Pancreas (tissue), 10 donors: ENCODE measurements around the gene MSI2. TPM values are rescaled to one million over a fixed set of nuclear protein-coding genes. Genes with fewer than 3 reads are reported as not detected.

Source experiments
- ATAC-seq, 4 donors: fragments of 200-7000 bp; cut with Tn5 transposase; one replicate each; pipeline versions ENCODE4 v1.8.0 to v1.9.1; 2020; ENCODE audit warnings: mild to moderate bottlenecking in 4 of 4, moderate library complexity in 4 of 4
- DNase-seq, 6 donors: peaks; one replicate each; pipeline ENCODE4 v3.0.0-alpha.2; 2020
- FAIRE-seq: peaks from 2 replicates; lab custom pipeline; 2012; peaks lifted over from hg19 to GRCh38; lab: Jason Lieb, UNC
- H3K27ac ChIP-seq, 4 donors: fragments of 200-600 bp; sonication (generic); 1 replicate in 3 of 4; 2 replicates in 1 of 4; pipeline versions ENCODE4 v1.5.0 to v1.8.0; 2020
- H3K27me3 ChIP-seq, 4 donors: fragments of 200-600 bp; one replicate each; pipeline ENCODE4 v1.8.0; 2021
- H3K36me3 ChIP-seq, 3 donors: fragments of 200-600 bp; sonication (generic) in 1 of 3; one replicate each; pipeline versions ENCODE4 v1.5.0 to v1.8.0; 2020 to 2021
- H3K4me1 ChIP-seq, 3 donors: fragments of 200-600 bp; one replicate each; pipeline ENCODE4 v1.8.0; 2021
- H3K4me3 ChIP-seq, 4 donors: fragments of 200-600 bp; sonication (generic) in 2 of 4; one replicate each; pipeline versions ENCODE4 v1.5.0 to v1.8.0; 2020 to 2021
- H3K9me3 ChIP-seq, 4 donors: fragments of 200-600 bp; one replicate each; pipeline ENCODE4 v1.8.0; 2021
- WGBS, 2 donors: extraction: QIAGEN DNeasy Blood & Tissue Kit; methylation state at CpG; one replicate each; pipeline ENCODE4 v1.1.7; 2013; 5-methylcytosine and 5-hydroxymethylcytosine counted together
- intact Hi-C, 3 donors: fragments of 100-400 bp; cut with DNase I; formaldehyde crosslinking; loops; one replicate each; pipeline versions ENCODE4 v1.11.1 to v1.14.2; 2022
- polyA plus RNA-seq, 2 donors: library from polyadenylated mRNA; stranded (reverse); fragments of 200-250 nt; gene quantifications; one replicate each; pipeline ENCODE4 v1.2.3, GENCODE V29; 2013
- total RNA-seq, 6 donors: library from RNA; stranded (reverse); fragmentation: NEBNext Ultra II Directional in 4 of 6; extraction: Animal tissue kit (Norgen Biotek cat#: 25700) in 4 of 6; gene quantifications; one replicate each; pipeline versions ENCODE4 v1.2.1 to v1.2.4, GENCODE V29; 2021 to 2023
- TF ChIP-seq, protein P1 (sequence below), 4 donors: fragments of 200-600 bp; sonication (generic) in 3 of 4; IDR thresholded peaks; one replicate each; pipeline versions ENCODE4 v1.5.0 to v1.8.0; 2021; ENCODE audit warnings: antibody characterized with exemption in 4 of 4
- donor health status: healthy with polysubstance abuse.
- donor health status: DM: no; HTN: no; CAD: no; lungs with moderate emphysema.
- donor health status: DM: no; HTN: no; CAD: no.
- donor health status: control.
- donor health status: control.
- donor health status: Bipolar disorder and iron deficiency.
- donor health status: DM: yes; HTN: yes; CAD: no.
- donor health status: DM: no; HTN: no; CAD: no.
- donor health status: DM: no; HTN: no; CAD: no.
- donor health status: DM: yes; HTN: yes; CAD: no.

Gene MSI2
- total and polyA plus RNA-seq, 8 donors, result 10.4 to 48.9 (median 30.1) TPM

DNA sequence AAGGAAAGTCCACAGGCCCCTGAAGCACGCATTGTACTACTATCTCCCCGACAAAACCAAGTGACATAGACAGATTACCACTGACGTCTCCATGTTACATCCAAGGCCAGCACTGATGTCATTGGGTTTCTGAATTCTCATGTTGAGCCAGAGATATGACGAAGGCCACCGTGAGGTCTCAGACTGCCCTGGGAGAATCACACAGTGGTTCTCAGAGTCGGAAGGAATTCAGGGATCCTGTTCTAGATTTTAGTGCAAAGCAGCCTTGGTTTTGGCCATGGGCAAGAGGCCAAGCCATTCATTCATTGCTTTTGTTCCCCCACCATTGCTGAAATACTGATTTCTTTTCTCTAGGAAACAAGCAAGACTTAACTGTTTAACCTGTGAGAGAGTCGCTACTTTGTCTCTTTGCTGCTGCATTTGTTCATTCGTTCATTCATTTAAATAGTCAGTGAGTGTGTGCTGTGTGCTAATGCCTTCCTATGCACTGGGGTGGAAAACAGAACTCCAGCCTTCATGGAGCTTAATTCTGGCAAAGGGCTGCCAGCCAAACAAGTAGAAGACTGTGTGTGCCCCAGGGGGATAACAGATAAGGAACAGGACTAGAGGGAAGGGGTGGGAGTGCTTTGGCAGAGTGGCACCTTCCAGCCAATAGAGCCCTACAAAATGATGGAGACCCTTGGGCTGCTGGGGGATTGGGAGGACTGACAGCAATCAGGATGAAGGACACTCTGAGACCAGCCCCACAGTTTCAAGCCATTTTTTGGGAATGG lies 222.3 kb downstream of the MSI2 start:
- intact Hi-C loops, result no loop called here
- 50 to 56% methylated on average over 8 of the region's 8 CpGs for WGBS, 2 donors
- DNase-seq (peak in 1 of 6 donors; percentile 7), ATAC-seq (peak in 3 of 4 donors; percentile 31 to 55 (median 51)), FAIRE-seq (no peak)
- Histone ChIP-seq H3K4me3 (no peak overlapping the region), H3K4me1 (no peaks in the 10 kb centered on the region), H3K27ac (no peak overlapping the region), H3K27me3 (no peaks in the 10 kb centered on the region), H3K9me3 (no peaks in the 10 kb centered on the region), H3K36me3 (no peaks in the 10 kb centered on the region)
- TF ChIP-seq, protein P1, sequence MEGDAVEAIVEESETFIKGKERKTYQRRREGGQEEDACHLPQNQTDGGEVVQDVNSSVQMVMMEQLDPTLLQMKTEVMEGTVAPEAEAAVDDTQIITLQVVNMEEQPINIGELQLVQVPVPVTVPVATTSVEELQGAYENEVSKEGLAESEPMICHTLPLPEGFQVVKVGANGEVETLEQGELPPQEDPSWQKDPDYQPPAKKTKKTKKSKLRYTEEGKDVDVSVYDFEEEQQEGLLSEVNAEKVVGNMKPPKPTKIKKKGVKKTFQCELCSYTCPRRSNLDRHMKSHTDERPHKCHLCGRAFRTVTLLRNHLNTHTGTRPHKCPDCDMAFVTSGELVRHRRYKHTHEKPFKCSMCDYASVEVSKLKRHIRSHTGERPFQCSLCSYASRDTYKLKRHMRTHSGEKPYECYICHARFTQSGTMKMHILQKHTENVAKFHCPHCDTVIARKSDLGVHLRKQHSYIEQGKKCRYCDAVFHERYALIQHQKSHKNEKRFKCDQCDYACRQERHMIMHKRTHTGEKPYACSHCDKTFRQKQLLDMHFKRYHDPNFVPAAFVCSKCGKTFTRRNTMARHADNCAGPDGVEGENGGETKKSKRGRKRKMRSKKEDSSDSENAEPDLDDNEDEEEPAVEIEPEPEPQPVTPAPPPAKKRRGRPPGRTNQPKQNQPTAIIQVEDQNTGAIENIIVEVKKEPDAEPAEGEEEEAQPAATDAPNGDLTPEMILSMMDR (IDR thresholded peaks at IDR 0.05), result no peak

DNA sequence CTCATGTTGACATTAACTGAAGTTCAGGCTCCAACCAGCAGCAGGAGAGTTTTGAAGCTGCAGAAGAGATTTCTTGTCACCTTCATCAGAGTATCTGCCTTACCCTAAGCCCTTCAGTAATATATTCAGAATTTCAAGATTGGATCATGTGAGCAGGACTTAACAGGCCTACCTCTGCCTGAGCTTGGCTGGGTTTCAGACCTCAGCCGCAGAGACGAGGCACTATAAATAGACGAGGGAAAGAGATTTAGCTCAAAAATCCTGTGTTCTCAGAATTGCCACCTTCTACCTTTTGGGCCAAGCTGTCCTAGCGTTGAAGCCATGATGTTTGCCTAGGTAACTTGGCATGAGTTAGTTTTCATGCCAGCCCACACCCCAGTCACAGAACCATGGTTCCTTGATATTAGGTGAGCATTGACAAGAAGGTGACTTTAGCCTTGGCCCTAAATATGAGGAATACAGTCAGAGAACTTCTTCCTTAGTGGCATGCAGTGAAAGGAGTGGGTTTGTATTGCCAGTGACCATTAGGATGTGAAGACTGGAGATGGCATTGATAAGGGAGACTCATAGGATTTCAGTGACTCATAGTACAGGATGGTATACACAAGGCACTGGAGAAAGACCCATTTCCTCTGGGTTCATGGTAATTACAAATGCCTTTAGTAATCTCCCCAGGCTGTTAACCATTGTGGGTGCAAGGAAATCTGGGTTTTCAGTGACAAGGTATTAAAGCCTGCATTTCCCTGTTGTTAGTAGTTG lies 224.3 kb downstream of the MSI2 start:
- TF ChIP-seq, protein P1 (IDR thresholded peaks at IDR 0.05), result no peak
- DNase-seq, result no peak
- intact Hi-C loops, result no loop called here
- 82 to 83% methylated on average over 4 of the region's 4 CpGs for WGBS, 2 donors
- no peaks in the 10 kb centered on the region for H3K36me3 ChIP-seq
- H3K9me3 ChIP-seq, result no peaks in the 10 kb centered on the region
- H3K4me3 ChIP-seq, result no peak overlapping the region
- no peak for ATAC-seq
- H3K27ac ChIP-seq, result no peak overlapping the region
- no peaks in the 10 kb centered on the region for H3K4me1 ChIP-seq
- no peak for FAIRE-seq
- no peaks in the 10 kb centered on the region for H3K27me3 ChIP-seq

DNA sequence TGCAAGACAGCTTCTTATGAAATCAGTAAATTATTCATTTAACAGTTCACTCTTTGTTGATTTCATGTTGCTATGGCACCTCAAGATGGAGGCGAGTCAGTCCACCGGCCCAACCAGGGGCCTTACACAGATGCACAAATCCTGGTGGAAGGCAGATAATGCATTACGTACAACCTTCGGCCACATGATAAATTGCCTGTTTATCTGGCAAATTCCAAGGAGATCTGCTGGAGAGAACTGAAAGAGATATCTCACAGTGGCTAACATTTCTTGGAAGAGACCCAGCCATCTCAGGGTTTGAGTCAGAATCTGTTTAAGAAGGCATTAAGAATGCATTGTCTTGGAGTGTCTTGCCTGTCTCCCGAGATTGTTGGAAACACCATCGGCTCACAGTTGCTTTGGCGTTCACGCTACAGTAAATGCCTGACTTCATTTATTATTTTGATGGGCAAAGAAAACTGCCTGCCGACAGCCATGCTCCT lies 225.6 kb downstream of the MSI2 start:
- H3K27ac ChIP-seq, result no peak overlapping the region
- FAIRE-seq, result no peak
- H3K4me3 ChIP-seq, result no peak overlapping the region
- ATAC-seq, result peak in 2 of 4 donors; percentile 17 to 21
- no peaks in the 10 kb centered on the region for H3K4me1 ChIP-seq
- intact Hi-C loops, result no loop called here
- TF ChIP-seq, protein P1 (IDR thresholded peaks at IDR 0.05), result no peak
- WGBS, 2 donors, result 86 to 93% methylated on average over 9 of the region's 9 CpGs
- no peaks in the 10 kb centered on the region for H3K9me3 ChIP-seq
- H3K27me3 ChIP-seq, result no peaks in the 10 kb centered on the region
- no peaks in the 10 kb centered on the region for H3K36me3 ChIP-seq
- peak in 1 of 6 donors; percentile 9 for DNase-seq

DNA sequence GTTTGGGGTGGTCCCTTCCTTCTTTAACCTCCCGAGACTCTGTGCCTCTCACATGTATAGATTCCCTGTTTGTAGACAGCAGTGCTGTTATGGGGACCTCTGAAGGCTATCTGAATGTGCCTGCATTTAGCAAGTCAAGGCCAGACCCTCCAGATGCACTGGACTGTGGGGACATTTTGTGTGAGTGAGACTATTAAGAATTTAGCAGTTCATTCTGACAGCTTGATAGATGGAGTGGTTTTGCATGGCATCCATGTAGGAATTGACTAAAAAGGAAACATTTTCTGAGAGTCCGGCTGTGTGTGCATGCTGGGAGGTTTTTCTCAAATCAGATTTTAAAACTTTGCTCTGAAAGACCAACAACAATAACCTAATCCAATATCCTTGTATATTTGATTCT lies 226.3 kb downstream of the MSI2 start:
- DNase-seq (no peak), FAIRE-seq (no peak), ATAC-seq (no peak)
- Histone ChIP-seq H3K4me1 (no peaks in the 10 kb centered on the region), H3K4me3 (no peak overlapping the region), H3K27ac (no peak overlapping the region), H3K9me3 (no peaks in the 10 kb centered on the region), H3K36me3 (no peaks in the 10 kb centered on the region), H3K27me3 (no peaks in the 10 kb centered on the region)
- 88 to 93% methylated on average over 2 of the region's 2 CpGs for WGBS, 2 donors
- TF ChIP-seq, protein P1 (IDR thresholded peaks at IDR 0.05), result no peak
- intact Hi-C loops, result no loop called here
